GM18858 (cell line): ENCODE results near the gene LRRC26.

Experiments used
- ATAC-seq: cut with Tn5 transposase; IDR thresholded peaks from one replicate; pipeline ENCODE4 v1.9.1; 2021; ENCODE audit not compliant: unreplicated experiment

Gene LRRC26

GRCh38 chr9:137157618-137158415 is 12.0 kb downstream of the LRRC26 start:
- no peak for ATAC-seq

GRCh38 chr9:137156567-137157375 is 13.1 kb downstream of the LRRC26 start:
- ATAC-seq: no peak

DNA sequence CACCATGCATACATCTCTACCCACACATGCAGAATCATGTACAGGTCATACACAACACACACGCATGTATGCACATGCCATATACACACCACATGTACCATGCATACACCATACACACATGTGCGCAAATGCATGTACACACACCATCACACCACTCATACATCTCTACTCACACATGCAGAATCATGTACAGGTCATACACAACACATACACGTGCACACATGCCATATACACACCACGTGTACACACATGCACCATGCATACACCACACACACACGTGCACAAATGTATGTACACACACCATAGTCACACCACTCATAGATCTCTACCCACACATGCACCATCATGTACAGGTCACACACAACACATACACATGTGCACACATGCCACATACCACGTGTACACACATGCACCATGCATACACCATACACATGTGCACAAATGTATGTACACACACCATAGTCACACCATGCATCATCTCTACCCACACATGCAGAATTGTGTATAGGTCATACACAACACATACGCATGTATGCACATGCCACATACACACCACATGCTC is 16.9 kb downstream of the LRRC26 start:
- ATAC-seq: no peak

DNA sequence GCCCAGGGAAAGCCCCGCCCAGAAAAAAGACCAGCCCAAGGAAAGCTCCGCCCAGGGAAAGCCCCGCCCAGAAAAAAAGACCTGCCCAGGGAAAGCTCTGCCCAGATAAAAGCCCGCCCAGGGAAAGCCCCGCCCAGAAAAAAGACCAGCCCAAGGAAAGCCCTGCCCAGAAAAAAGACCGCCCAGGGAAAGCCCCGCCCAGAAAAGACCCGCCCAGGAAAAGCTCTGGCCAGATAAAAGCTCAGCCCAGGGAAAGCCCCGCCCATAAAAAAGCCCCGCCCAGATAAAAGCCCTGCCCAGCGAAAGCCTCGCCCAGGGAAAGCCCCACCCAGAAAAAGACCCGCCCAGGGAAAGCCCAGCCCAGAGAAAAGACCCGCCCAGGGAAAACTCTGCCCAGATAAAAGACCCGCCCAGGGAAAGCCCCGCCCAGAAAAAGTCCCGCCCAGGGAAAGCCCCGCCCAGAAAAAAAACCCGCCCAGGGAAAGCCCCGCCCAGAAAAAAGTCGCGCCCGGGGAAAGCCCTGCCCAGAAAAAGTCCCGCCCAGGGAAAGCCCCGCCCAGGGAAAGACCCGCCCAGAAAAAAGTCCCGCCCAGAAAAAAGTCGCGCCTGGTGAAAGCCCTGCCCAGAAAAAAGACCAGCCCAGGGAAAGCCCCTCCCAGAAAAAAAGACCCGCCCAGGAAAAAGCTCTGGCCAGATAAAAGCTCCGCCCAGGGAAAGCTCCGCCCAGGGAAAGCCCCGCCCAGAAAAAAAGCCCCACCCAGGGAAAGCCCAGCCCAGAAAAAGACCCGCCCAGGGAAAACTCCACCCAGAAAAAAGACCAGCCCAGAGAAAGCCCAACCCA is 19.0 kb downstream of the LRRC26 start:
- no peak for ATAC-seq

- ATAC-seq: no peak
These were observed 19.8 kb downstream of the LRRC26 start for GRCh38 chr9:137149942-137150616.

DNA sequence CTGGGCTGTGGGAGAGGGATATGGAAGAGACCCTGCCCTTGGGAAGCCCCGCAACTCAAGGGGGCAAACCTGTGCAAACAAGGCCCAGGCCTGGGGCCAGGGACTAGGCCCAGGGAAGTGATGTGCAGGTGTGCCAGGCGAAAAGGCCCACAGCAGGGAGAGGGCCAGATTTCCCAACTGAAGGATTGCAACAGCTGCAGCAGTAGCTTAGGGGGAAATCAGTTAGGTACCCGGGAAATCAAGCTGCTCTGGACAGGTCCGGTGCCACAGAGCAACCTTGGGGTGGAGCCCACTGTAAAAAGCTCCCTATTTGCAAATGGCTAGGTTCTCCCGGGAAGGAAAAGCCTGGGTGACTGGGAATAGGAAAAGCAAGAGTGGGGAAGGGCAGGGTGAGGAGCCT is 20.5 kb downstream of the LRRC26 start:
- ATAC-seq: no peak

DNA sequence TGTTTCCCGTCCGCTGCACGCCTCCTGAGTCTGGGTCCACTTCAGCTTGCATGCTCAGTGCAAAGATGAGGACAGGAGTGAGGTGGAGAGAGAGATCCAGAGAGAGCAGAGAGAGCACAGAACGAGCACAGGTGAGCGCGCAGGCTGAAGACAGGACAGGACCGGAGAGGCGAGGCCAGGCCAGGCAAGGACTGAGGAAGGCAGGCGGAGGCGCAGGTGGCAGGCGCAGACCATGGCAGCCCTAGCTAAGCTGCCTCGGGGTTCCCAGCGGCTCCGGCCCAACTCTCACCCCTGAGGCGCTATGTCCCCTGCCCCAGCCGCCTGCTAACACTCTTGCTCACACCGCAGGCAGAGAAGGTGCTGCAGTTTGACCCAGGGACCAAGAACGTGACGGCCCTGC is 21.2 kb downstream of the LRRC26 start:
- ATAC-seq: no peak

- no peak for ATAC-seq
These were observed 21.6 kb downstream of the LRRC26 start for GRCh38 chr9:137148242-137148641.

DNA sequence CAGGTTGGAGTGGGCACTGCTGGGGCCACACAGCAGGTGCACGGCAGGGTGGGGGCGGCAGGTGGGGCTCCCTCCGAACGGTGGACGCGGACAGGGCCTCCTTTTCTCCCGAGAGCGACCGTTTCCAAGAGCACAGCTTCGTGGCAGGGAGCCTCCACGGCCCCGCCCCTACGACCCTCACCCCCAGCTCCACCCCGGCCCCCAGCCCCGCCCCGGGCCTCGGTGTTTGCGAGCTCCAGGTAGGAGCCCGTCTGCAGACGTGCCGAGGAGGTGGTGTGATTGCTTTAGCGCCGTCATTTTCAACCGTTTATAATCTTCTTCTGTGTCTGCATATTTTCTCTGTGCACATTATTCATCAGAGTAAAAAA is 22.1 kb downstream of the LRRC26 start:
- no peak for ATAC-seq

- ATAC-seq: no peak
These were observed 22.6 kb downstream of the LRRC26 start for GRCh38 chr9:137147091-137147792.

DNA sequence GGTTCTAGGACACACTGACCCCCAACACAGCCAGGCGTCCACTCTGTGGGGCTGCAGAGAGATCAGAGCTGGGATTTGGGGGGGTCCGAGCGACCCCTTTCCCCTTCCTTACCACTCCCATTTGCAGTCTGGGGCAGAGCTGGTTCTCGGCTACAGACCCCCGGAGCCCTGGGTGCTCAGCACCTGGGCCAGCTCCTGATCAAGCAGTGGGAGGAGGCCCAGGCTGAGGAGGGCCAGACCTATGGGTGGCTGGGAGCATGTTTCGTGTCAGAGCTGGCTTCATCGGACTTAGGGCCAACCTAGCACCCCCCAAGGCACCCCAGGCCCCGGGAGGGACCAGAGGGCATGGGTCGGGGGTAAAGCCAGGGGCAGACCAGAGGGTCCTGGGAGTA is 23.3 kb downstream of the LRRC26 start:
- no peak for ATAC-seq

GRCh38 chr9:137145731-137146526 is 23.9 kb downstream of the LRRC26 start:
- no peak for ATAC-seq

DNA sequence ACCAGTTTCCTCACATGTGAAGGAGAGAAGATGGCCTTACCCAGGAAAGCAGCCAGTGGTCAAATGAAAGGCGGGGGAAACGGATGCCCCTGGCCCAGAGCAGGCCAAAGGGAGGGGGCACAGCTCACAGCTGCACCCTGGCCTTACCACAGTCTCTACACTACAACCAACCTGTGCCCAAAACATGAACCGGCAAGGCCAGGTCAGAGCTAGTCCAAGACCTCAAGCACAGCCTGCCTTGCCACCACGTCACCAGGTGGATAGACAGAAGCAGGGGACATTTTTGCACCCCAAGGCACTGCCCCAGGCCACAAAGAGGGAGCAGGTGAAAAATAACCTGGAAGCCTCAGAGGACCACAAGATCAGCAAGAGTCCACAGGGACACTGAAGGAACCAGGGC is 26.4 kb downstream of the LRRC26 start:
- no peak for ATAC-seq

DNA sequence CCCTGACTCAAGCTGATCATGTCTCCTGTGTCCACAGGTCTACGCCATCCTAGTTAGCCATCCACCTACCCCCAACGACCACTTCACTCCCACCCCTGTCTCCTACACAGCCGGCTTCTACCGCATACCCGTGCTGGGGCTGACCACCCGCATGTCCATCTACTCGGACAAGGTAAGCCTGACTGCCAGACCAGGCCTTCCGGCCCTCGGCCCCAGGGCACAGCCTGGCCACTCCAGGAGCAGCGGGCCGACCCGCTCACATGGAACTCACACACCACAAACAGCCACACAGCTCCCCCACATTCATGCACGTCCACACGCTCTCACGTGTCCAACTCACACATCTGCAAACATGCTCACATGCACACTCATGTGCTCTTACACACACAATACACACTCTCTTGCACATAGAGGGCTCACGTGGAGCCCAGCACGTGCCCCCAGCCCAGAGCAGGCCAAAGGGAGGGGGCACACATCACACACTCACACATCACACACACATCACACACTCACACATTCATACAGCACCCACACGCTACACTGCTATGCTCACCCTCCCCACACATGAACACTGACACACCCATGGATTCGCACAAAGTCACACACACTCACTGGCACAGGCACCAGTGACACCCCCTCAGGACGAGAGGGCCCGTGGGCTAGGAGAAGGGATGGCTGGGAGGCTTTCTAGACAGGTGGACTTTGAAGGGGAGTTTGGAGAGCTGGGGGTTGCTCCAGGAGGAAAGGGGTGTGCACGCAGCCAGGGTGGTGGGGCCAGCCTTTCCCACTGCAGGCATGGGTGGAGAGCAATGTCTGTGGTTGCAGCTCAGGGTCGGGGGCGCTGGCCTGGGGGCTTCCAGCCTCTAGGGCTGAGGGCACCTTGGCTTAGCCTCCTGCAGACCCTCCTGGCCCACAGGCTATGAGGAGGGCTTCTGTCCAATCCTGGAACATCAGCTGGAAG is 27.6 kb downstream of the LRRC26 start:
- no peak for ATAC-seq

DNA sequence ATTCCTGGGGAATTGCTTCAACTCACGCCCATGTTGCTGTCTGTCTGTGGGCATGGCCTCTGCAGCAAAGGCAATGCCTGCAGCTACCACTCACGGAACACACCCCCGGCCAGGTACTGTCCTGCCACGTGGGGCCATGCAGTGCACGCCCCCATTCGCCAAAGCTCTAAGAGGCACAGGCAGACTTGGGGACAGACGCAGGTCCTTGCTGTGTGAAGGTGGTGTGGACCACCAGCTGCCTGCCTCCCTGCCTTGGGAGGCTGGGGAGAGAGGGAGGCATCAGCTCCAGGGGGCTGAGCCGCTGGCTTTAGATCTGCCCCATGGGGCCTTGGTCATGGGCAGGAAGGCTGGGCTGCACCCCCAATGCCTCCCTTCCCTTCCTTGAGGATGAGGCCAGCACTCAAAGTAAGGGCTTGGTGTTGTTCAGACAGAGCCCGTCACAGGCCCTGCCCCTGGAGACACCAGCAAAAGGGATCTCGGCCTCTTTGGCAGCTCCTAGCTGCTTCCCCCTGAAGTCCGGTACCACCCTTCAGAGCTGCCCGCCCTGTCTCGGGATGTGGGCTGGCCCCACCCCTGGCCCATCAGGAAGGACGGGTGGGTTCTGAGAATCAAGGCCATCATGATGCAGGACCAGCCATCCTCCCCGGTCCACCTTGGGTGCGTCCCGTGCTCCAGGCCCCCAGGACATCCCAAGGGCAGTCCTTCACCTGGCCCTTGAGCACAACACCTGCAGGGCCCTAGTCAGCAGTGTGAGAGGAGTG is 28.6 kb downstream of the LRRC26 start:
- ATAC-seq: no peak

DNA sequence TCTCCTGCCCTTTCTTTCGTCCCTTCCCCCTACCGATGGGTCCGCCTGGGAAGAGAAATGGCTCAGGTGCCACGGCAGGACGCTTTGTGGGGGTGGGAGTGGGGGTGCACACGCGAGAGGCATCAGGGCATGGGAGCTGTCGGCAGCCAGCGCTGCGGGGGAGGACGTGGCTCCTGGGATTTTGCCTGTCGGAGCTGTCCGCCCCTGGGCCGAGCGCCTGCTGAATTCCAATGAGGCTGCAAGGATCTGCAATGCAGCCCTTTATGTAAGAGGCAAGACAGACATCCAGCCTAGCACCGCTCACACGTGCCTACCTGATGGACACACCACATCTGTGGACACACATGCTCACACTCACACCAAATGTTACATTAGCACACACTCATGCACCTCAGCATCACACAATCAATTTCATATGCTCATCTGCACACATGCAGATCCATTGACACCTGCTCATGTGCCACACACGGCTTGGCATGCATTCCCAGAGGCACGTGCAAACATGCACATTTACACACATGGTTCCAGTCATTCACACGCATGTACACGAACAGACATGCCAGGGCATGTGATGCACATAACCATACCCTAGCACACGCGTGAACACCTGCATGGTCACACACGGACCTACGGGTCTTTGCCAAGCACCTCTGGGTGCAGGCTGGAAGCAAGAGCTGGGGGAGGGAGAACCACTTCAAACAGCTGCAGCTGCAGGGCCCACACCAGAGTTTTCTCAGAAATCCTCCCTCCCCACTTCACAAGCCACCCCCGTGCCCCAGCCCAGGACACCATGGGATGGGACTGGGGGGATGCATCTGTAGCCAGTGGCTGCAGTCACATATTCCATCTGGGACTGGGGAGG is 29.5 kb downstream of the LRRC26 start:
- ATAC-seq: no peak
